Upper lobe of right lung (tissue), 1 donor: Measurements from ENCODE around the gene PIGQ. TPM values are rescaled to one million over a fixed set of nuclear protein-coding genes. Genes with fewer than 3 reads are reported as not detected.

Experiments
- ATAC-seq: fragments of 200-7000 bp; cut with Tn5 transposase; one replicate; pipeline ENCODE4 v1.9.1; 2020; ENCODE audit warnings: mild to moderate bottlenecking, moderate library complexity
- DNase-seq: peaks from one replicate; pipeline ENCODE4 v3.0.0-alpha.2; 2020
- H3K27ac ChIP-seq: fragments of 200-600 bp; one replicate; pipeline ENCODE4 v1.8.0; 2022
- H3K27me3 ChIP-seq: fragments of 200-600 bp; one replicate; pipeline ENCODE4 v1.8.0; 2022; ENCODE audit warnings: mild to moderate bottlenecking
- H3K36me3 ChIP-seq: fragments of 200-600 bp; one replicate; pipeline ENCODE4 v1.8.0; 2022
- H3K4me1 ChIP-seq: fragments of 200-600 bp; one replicate; pipeline ENCODE4 v1.8.0; 2022
- H3K4me3 ChIP-seq: fragments of 200-600 bp; one replicate; pipeline ENCODE4 v1.8.0; 2022; ENCODE audit warnings: mild to moderate bottlenecking
- H3K9me3 ChIP-seq: fragments of 200-600 bp; one replicate; pipeline ENCODE4 v1.8.0; 2022
- intact Hi-C: fragments of 100-400 bp; cut with DNase I; formaldehyde crosslinking; loops from one replicate; pipeline ENCODE4 v1.11.0; 2022
- total RNA-seq: library from RNA; stranded (reverse); fragmentation: NEBNext Ultra II Directional; extraction: Animal tissue kit (Norgen Biotek cat#: 25700); gene quantifications from one replicate; pipeline ENCODE4 v1.2.1, GENCODE V29; 2021
- TF ChIP-seq, protein P1 (sequence below): fragments of 200-600 bp; IDR thresholded peaks from one replicate; pipeline ENCODE4 v1.8.0; 2022; ENCODE audit warnings: antibody characterized with exemption
- donor health status: DM: no; HTN: yes; CAD: no; lungs with severe emphysema.

The PIGQ gene
- total RNA-seq, 1 donor from 2014 or later: 59.4 TPM

DNA sequence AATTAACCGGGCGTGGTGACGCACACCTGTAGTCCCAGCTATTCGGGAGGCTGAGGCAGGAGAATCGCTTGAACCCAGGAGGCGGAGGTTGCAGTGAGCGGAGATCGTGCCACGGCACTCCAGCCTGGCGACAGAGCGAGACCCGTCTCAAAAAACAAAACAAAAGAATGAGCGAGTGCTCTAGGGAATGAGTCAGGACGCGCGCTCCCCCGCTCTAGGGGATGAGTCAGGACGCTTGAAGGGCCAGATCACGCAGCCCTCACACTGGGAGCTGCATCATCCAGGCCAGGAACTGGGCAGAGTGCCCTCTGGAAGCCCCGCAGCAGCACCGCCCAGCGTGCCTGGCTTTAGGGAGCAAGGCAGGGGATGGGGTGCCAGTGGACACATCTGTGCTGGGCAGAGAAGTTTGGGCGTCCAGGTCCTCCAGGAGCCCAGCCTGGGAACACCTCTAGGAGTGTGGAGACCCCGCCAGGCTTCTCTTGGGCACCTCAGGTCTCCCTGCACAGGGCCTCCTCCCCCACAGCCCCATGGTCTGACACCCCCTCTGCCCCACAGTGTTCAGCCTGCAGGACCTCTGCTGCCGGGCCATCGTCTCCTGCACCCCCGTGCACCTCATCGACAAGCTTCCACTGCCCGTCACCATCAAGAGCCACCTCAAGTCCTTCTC, 57.2 kb downstream of the PIGQ start:
- H3K36me3 ChIP-seq: peaks cover 20% of the 10 kb centered on the region
- peaks cover 22% of the 10 kb centered on the region for H3K4me1 ChIP-seq
- H3K27me3 ChIP-seq: no peaks in the 10 kb centered on the region
- intact Hi-C loops: no loop called here
- no peak for ATAC-seq
- TF ChIP-seq, protein P1, sequence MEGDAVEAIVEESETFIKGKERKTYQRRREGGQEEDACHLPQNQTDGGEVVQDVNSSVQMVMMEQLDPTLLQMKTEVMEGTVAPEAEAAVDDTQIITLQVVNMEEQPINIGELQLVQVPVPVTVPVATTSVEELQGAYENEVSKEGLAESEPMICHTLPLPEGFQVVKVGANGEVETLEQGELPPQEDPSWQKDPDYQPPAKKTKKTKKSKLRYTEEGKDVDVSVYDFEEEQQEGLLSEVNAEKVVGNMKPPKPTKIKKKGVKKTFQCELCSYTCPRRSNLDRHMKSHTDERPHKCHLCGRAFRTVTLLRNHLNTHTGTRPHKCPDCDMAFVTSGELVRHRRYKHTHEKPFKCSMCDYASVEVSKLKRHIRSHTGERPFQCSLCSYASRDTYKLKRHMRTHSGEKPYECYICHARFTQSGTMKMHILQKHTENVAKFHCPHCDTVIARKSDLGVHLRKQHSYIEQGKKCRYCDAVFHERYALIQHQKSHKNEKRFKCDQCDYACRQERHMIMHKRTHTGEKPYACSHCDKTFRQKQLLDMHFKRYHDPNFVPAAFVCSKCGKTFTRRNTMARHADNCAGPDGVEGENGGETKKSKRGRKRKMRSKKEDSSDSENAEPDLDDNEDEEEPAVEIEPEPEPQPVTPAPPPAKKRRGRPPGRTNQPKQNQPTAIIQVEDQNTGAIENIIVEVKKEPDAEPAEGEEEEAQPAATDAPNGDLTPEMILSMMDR: no peak
- no peaks in the 10 kb centered on the region for H3K9me3 ChIP-seq
- no peak overlapping the region for H3K27ac ChIP-seq
- DNase-seq: no peak
- H3K4me3 ChIP-seq: no peak overlapping the region

DNA sequence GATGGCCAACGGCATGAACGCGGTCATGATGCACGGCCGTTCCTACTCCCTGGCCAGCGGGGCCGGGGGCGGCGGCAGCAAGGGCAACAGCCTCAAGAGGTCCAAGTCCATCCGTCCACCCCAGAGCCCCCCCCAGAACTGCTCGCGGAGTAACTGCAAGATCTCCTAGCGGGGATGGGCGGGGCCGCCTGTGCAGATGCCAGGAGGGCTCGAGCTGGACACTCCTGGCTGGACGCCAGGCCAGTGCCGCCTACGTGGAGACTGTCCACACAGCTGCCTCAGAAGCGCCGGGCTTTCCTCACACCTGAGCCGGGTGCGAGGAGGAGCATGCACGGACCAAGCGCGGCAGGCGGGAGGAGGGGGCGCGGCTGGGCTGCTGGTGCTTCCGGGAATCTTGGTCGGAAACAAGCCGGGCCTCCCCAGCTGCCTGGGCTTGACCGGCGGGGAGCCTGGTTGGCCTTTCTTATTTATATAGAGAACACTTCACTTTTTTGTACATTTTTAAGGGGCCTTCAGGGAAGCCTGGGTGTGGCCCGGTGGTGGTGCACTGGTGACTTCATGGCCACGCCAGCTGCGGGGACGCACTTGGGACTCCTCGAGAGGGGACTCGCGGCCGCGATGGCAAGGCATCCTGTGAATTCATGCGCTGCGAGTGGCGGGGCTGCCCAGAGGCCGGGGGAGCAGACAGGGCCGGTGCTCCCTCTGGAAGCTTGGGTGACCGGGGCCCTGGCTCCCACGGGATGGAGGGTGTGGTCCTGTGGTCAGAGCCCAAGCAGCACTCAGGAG, 57.9 kb downstream of the PIGQ start:
- ATAC-seq (peak; percentile 56), DNase-seq (peak; percentile 91)
- TF ChIP-seq, protein P1: no peak
- intact Hi-C loops: no loop called here
- no peaks in the 10 kb centered on the region for H3K27me3 ChIP-seq
- no peak overlapping the region for H3K27ac ChIP-seq
- H3K36me3 ChIP-seq: peaks cover 20% of the 10 kb centered on the region
- H3K4me3 ChIP-seq: no peak overlapping the region
- peaks cover 16% of the 10 kb centered on the region for H3K4me1 ChIP-seq
- no peaks in the 10 kb centered on the region for H3K9me3 ChIP-seq

DNA sequence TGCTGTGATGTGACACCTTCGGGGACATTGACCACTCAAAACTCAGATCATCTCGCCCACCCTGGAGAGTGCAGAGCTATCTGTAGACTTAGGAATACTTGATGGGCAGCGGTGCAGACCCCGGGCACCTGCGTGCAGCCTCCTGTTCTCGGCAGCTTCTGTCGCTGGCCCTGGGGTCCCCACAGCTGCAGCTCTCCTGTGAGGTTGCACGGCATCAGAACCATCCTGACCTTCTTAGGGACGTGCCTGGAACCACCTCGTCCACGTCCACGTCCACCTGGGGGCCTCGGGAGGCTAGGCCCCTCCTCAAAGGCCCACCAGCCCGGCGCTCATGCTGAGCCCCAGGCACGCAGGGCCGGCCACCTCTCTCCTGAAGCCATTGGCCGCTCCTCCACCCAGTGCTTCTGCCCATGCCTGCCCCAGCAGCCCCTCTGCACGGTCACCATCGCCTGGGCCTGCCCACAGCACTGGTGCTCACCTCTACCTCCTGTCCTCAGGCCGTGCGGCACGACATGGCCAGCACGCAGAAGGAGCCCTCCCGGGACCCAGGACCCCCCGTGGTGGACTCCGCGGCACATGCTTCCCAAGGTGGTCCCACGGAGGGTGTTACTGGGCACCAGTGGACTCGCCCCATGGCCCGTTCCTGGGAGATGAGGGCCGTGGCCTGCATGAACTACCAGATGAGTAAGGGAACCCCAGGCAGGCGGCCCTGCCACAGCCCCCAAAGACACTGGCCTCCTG, 58.7 kb downstream of the PIGQ start:
- Histone ChIP-seq H3K27ac (peak overlapping the region; percentile 65), H3K27me3 (no peaks in the 10 kb centered on the region), H3K4me1 (peaks cover 16% of the 10 kb centered on the region), H3K9me3 (no peaks in the 10 kb centered on the region), H3K36me3 (peaks cover 20% of the 10 kb centered on the region), H3K4me3 (no peak overlapping the region)
- no peak for DNase-seq
- intact Hi-C loops: no loop called here
- ATAC-seq: no peak
- TF ChIP-seq, protein P1: no peak

DNA sequence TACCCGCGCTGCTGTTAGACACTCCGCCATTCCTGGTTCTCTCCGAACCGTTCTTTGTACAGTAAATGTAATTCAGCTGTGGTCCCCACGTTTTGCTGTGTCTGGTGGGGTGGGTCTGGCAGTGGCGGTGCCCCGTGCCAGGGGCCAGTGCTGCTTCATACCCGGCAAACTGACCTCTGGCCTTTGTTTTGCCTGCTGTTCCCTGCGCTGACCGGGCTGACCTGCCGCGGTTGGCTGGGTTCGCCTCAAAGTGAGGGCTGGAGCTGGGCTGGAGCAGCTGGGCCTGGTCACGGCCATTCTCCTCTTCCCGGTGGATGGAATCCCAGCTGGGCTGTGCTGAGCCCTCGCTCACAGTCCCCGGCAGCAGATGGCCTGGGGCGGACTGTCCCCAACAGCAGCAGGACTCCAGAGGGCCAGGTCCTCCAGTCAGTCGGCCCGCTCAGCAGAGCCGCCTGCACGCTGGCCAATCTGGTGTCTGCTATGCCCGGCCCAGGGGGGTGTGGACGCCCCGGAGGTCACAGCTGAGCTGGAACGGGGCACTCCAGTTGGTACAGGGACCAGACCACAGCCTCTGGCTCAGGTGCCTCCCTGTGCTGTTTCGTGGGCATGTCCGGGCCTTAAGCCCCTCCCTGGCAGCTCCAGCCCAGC, 59.5 kb downstream of the PIGQ start:
- H3K27ac ChIP-seq: peak overlapping the region; percentile 65
- intact Hi-C loops: no loop called here

DNA sequence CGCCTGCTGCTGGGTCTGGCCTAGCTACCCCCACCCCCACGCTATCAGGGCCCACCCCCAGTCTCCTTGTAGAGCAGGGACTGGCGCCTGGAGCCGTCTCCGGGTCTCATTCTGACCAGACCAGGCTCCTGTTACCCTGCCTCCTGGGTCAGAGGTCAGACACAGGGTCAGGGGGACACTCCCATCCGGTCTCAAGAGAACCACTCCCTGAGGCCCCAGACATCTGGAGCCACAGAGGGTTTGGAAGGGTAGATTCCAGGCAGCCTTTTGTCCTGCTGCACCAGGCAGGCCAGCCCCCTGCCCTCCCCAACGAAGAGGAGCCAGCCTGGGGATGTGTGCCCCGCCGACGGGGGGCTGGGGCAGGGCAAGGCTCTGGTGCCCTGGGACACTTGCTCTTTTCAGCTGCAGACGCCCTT, 60.1 kb downstream of the PIGQ start:
- no peak for DNase-seq
- intact Hi-C loops: no loop called here
- H3K4me1 ChIP-seq: peaks cover 16% of the 10 kb centered on the region
- peak; percentile 6 for ATAC-seq
- H3K27me3 ChIP-seq: no peaks in the 10 kb centered on the region
- H3K4me3 ChIP-seq: no peak overlapping the region
- H3K36me3 ChIP-seq: peaks cover 20% of the 10 kb centered on the region
- peak overlapping the region; percentile 65 for H3K27ac ChIP-seq
- TF ChIP-seq, protein P1: no peak
- no peaks in the 10 kb centered on the region for H3K9me3 ChIP-seq

More for the DNA sequence above, 59.5 kb downstream of the PIGQ start:
- ATAC-seq (peak; percentile 0), DNase-seq (peak; percentile 65)
- Histone ChIP-seq H3K4me1 (peaks cover 16% of the 10 kb centered on the region), H3K9me3 (no peaks in the 10 kb centered on the region), H3K27me3 (no peaks in the 10 kb centered on the region), H3K36me3 (peaks cover 20% of the 10 kb centered on the region), H3K4me3 (no peak overlapping the region)
- TF ChIP-seq, protein P1: no peak
